SU-DHL-6 (cell line): ENCODE data around the gene TXNRD2.

ENCODE experiments used
- H2AFZ ChIP-seq: fragments of 200-600 bp; sonication (generic); 2 replicates; pipeline ENCODE4 v1.6.1; 2014; ENCODE audit warnings: low read depth, mild to moderate bottlenecking, moderate library complexity, mixed read lengths, antibody characterized with exemption, low read length; ENCODE audit not compliant: severe bottlenecking
- H3F3A ChIP-seq: fragments of 200-600 bp; shearing (Covaris generic); 2 replicates; pipeline ENCODE4 v1.6.0; 2016; ENCODE audit warnings: antibody characterized with exemption, mild to moderate bottlenecking; ENCODE audit not compliant: insufficient read depth
- H3K27ac ChIP-seq: fragments of 200-600 bp; sonication (generic); 2 replicates; pipeline ENCODE4 v1.5.1; 2016; ENCODE audit warnings: low read depth, mild to moderate bottlenecking, low read length, moderate library complexity, mixed read lengths
- H3K27me3 ChIP-seq: fragments of 200-600 bp; sonication (generic), shearing (Covaris generic); 2 replicates; pipeline ENCODE4 v1.6.0; 2014; ENCODE audit warnings: mild to moderate bottlenecking, low read length
- H3K36me3 ChIP-seq: fragments of 200-600 bp; sonication (generic); 2 replicates; pipeline ENCODE4 v1.6.1; 2014; ENCODE audit warnings: mild to moderate bottlenecking, low read length, mixed read lengths
- H3K4me2 ChIP-seq: fragments of 300-600, 200-600 bp; shearing (Covaris generic), sonication (generic); 2 replicates; pipeline ENCODE4 v1.6.0; 2014; ENCODE audit warnings: low read length, low read depth, mild to moderate bottlenecking; ENCODE audit not compliant: poor library complexity, severe bottlenecking
- H3K4me3 ChIP-seq: fragments of 200-600 bp; sonication (generic); 2 replicates; pipeline ENCODE4 v1.5.1; 2014; ENCODE audit warnings: antibody characterized with exemption, low read length, mild to moderate bottlenecking, mixed read lengths; ENCODE audit not compliant: insufficient read depth, poor library complexity, severe bottlenecking
- H3K79me2 ChIP-seq: fragments of 200-600 bp; sonication (generic); 2 replicates; pipeline ENCODE4 v1.6.1; 2014; ENCODE audit warnings: mild to moderate bottlenecking, low read length, moderate library complexity; ENCODE audit not compliant: insufficient read depth
- H3K9ac ChIP-seq: fragments of 200-600 bp; sonication (generic); 2 replicates; pipeline ENCODE4 v1.7.0; 2014; ENCODE audit warnings: mild to moderate bottlenecking, low read length
- H3K9me2 ChIP-seq: fragments of 200-600 bp; sonication (generic); replicated peaks from 2 replicates; pipeline ENCODE4 v1.6.1; 2014; ENCODE audit warnings: low read length; ENCODE audit not compliant: insufficient read depth
- H3K9me3 ChIP-seq: fragments of 200-600 bp; sonication (generic); 2 replicates; pipeline ENCODE4 v1.6.1; 2014; ENCODE audit warnings: low read length, mixed read lengths; ENCODE audit not compliant: insufficient read depth
- H4K20me1 ChIP-seq: fragments of 200-600 bp; sonication (generic); 2 replicates; pipeline ENCODE4 v1.6.1; 2014; ENCODE audit warnings: low read depth, mild to moderate bottlenecking, antibody characterized with exemption, low read length, moderate library complexity, mixed read lengths
- CTCF ChIP-seq: fragments of 200-600 bp; sonication (generic); IDR thresholded peaks from one replicate; pipeline ENCODE4 v1.5.1; 2017; ENCODE audit warnings: antibody characterized with exemption, mild to moderate bottlenecking, low read length, moderate library complexity; ENCODE audit not compliant: insufficient read depth, poor library complexity, severe bottlenecking
- EZH2phosphoT487 ChIP-seq: fragments of 200-600 bp; sonication (generic), shearing (Covaris generic); conservative IDR thresholded peaks from 2 replicates; pipeline ENCODE4 v1.6.1; 2018; ENCODE audit warnings: mild to moderate bottlenecking, antibody characterized with exemption, low read length, moderate library complexity, mixed read lengths

Gene TXNRD2

GRCh38 chr22:19901577-19902244 lies 39.9 kb downstream of the TXNRD2 start:
- no peaks in the 10 kb centered on the region for H3F3A ChIP-seq
- no peak overlapping the region for H2AFZ ChIP-seq
- no peak overlapping the region for H3K9ac ChIP-seq
- no peaks in the 10 kb centered on the region for H4K20me1 ChIP-seq
- H3K4me3 ChIP-seq, result no peak overlapping the region
- H3K4me2 ChIP-seq, result no peak overlapping the region
- H3K9me3 ChIP-seq, result no peaks in the 10 kb centered on the region
- TF ChIP-seq CTCF (no peak), EZH2phosphoT487 (no peak)
- no peak overlapping the region for H3K27ac ChIP-seq
- no peaks in the 10 kb centered on the region for H3K9me2 ChIP-seq
- H3K36me3 ChIP-seq, result no peaks in the 10 kb centered on the region
- no peaks in the 10 kb centered on the region for H3K27me3 ChIP-seq
- H3K79me2 ChIP-seq, result no peaks in the 10 kb centered on the region

GRCh38 chr22:19900707-19901436 lies 40.7 kb downstream of the TXNRD2 start:
- H3K79me2 ChIP-seq, result no peaks in the 10 kb centered on the region
- H3F3A ChIP-seq, result no peaks in the 10 kb centered on the region
- H3K36me3 ChIP-seq, result no peaks in the 10 kb centered on the region
- H3K9me2 ChIP-seq, result no peaks in the 10 kb centered on the region
- no peak overlapping the region for H2AFZ ChIP-seq
- H3K27me3 ChIP-seq, result no peaks in the 10 kb centered on the region
- H4K20me1 ChIP-seq, result no peaks in the 10 kb centered on the region
- H3K9ac ChIP-seq, result no peak overlapping the region
- no peak overlapping the region for H3K4me3 ChIP-seq
- TF ChIP-seq CTCF, result no peak
- no peak for TF ChIP-seq EZH2phosphoT487
- no peaks in the 10 kb centered on the region for H3K9me3 ChIP-seq
- H3K27ac ChIP-seq, result no peak overlapping the region
- no peak overlapping the region for H3K4me2 ChIP-seq

GRCh38 chr22:19898831-19899567 lies 42.6 kb downstream of the TXNRD2 start:
- TF ChIP-seq EZH2phosphoT487, result no peak
- no peak for TF ChIP-seq CTCF
- no peaks in the 10 kb centered on the region for H3K36me3 ChIP-seq
- H3K9me2 ChIP-seq, result no peaks in the 10 kb centered on the region
- H3K27ac ChIP-seq, result no peak overlapping the region
- H3K4me2 ChIP-seq, result no peak overlapping the region
- H4K20me1 ChIP-seq, result no peaks in the 10 kb centered on the region
- no peak overlapping the region for H2AFZ ChIP-seq
- no peaks in the 10 kb centered on the region for H3K27me3 ChIP-seq
- H3K4me3 ChIP-seq, result no peak overlapping the region
- no peaks in the 10 kb centered on the region for H3K79me2 ChIP-seq
- no peak overlapping the region for H3K9ac ChIP-seq
- no peaks in the 10 kb centered on the region for H3K9me3 ChIP-seq
- H3F3A ChIP-seq, result no peaks in the 10 kb centered on the region
